HG03097 (cell line): ENCODE data around the gene IL1F10.

Source experiments
- ATAC-seq: cut with Tn5 transposase; IDR thresholded peaks from one replicate; pipeline ENCODE4 v1.9.1; 2021; ENCODE audit not compliant: unreplicated experiment, low FRiP score

Gene IL1F10, protein sequence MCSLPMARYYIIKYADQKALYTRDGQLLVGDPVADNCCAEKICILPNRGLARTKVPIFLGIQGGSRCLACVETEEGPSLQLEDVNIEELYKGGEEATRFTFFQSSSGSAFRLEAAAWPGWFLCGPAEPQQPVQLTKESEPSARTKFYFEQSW

DNA sequence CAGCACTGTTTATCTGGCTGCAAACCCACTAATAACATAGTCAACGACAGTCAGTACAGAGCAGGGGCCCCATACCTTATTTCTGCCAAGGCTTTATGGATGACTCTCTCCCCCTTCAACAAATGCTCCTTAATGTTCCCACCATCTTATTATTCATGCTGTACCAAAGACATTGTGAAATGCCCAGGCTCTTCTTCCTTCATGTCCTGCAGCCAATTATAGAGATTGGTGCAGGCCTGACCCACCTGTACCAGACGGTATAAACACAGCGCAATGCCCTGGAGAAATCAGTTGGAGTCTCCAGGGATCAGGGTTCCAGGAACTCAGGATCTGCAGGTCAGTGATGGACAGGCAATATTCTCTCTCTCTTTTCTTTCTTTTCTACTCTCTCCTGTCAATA is at the start of gene IL1F10:
IL1F10 (plus strand) TSS at position 290 of the 400 bp plus-strand sequence. CDS start 4,769 bp downstream, outside the sequence.
- no peak for ATAC-seq

DNA sequence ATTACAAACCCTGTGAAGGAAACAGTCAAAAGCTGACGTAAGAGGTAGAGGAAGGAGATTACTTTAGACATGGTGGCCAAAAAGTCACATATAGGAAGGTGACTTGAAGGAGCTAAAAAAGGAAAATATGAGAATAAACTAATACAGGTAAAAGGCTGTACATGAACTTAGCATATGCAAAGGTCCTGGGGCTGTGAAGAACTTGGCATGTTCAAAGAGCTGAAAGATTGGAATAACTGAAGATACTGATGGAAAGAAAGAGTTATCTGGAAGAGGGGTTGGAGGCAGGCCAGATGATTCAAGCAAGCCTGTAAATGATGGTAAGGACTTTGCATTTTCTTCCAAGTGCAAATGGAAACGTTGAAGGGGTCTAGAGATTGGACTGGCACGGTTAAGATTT is 49.3 kb upstream of the IL1F10 start:
- no peak for ATAC-seq

DNA sequence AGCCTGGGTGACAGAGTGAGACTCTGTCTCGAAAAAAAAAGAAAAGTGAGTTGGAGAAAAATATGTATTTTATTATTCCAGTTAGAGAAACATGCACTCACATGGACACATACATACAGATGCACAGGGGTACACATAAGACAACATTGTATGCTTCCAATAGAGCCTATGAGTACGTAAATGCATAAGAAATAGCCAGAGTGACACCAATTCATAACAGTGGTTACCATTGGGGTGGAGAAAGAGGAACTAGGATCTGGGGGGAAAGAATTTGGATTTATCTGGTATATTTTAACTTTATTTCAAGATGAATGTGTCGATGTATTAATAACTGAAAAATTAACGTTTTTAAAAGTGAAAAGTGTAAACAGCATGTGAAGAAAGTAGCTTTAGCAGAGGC is 46.5 kb upstream of the IL1F10 start:
- no peak for ATAC-seq

DNA sequence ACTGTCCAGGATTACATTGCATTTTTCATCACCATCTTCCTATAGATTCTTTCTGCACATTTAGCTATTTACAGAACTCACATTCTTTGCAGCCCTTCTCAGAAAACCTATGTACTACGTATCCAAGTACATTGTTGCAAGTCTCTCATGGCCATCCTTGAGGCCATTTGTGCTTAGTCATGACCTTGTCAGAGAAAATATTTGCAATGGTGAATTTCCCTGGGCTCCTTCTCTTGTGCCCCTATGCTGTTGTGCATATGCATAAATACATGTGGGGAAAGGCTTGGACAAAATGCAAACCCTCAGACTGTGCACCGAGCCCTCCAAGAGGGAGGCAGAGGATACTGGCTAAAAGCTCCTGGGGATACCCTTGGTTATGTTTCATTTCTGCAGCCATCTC is 43.0 kb upstream of the IL1F10 start:
- ATAC-seq = no peak

DNA sequence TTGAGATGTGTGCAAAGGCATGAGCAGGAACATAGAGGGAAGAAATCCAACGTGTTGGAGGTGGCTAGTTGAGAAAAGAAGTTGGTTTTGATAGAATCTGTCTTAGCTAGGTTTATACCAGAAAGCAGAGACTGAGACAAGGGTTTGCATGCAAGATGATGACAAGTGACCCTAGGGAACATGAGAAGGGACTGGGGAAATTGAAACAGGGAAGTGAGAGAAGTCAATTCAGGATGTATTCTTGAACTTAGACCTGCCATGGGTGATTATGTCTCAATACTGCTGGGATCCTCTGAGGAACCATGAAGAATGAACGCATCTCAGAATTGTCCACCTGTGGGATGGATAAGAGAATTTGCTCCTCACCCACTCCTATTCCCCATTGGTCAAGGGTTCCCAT is 42.0 kb upstream of the IL1F10 start:
- no peak for ATAC-seq

DNA sequence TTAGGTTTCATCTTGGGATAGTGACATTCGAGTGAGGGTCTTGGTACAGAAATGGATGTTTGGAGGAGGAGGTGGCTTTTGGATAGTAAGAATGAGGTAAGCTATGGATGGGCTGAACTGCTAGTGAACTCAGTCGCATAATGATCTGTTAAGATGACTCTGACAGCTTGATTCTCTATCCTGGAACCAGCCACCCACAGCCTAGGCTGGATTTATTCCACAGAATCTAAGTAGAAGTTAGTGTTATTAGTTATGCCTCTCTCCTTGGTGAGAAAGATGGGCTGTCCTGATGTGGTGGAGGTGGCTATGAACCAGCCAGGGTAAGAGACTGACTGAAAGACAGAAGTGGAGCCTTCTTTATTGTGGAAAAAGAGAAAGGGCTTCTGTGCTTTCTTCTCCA is 40.1 kb upstream of the IL1F10 start:
- no peak for ATAC-seq

DNA sequence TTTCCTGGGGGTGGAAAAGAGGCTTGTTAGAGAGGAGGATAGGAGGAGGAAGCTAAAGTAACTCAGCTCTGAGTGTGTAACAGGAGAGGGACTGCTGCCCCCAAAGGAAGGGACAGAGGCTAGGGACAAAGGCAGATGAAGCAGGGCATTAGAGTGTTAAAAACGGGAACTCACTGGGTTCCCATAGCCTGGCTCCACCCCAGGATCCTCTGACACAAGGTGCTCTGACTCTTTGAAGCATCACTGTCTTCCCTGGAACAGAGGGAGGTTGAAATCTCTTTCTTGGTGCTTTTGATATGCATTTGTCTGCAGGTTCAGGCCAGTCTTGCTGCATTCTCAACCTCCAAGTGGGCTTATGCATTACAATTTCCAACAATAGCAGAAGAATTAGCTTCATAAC is 39.7 kb upstream of the IL1F10 start:
- ATAC-seq = no peak

DNA sequence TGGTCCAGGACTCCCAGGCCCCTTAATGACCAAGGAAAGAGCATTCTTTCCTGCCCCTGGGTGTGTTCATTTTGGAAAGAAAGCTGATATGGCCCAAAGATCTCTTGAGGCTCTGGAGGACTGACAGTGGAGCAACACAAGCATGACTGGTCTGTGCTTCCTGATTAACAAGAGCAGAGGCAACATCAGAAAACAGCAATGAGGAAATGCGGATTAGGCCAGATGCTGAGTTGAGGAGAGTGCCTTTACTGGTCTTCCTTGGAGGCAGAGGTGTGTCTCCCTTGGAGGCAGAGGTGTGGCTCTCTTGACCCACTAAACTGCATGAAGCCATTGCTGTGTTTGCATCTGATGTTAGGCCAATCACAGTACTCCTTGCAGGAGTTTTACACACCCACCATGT is 35.0 kb upstream of the IL1F10 start:
- no peak for ATAC-seq

DNA sequence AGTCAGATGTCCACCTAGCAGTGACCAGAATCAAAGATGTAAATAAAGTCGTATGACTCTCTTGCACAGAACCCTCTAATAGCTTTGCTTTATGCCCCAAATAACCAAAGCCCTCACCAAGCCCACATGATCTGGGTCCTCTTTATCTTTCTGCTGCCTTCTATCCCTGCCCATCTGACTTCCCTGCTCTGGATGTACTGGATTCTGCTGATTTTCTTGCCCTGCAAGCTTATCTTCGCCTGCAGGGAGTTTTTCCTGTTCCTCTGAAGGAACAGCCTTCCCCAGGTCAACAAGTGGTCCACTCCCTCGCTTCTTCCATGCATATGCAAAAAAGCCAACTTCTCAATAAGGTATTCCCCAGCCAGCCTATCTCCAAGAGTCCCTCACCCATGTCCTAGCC is 33.8 kb upstream of the IL1F10 start:
- ATAC-seq = no peak

DNA sequence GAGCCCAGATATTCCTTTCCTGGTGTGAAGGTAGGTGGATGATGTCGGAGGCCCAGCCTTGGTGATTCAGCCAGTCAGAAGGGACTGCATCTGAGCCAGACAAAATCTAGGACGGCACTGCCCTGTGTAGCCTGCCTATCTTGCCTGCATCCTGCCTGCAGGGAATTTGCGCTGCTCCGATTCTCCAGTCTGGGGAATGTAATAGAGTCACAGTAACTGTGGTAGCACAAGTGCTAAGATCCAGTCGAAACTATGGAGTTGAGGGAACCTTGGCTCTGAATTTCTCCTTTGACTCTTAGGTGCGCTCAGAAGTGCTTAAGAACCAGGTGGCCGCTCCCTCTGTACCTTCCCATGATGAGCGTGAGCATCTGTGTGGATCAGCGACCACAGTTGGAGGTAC is 31.0 kb upstream of the IL1F10 start:
- no peak for ATAC-seq

DNA sequence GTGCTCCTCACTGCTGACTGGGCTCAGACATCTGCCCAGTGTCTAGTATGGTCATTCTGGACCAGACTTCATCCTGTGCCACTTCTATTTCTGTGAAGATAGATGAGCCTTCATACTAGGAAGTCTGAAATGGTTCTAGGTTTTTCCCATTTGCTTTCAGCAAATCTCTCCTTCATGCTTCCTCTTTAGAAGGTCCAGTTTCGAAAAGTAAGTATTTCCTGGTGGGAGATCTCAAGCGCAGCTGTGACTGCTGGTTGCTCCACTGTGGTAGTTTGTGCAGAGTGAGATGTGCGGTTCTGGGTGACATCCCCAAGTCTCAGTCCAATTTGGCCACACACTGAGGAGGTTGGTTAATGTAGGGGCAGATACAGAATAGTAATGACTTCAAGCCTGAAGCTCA is 29.5 kb upstream of the IL1F10 start:
- no peak for ATAC-seq

DNA sequence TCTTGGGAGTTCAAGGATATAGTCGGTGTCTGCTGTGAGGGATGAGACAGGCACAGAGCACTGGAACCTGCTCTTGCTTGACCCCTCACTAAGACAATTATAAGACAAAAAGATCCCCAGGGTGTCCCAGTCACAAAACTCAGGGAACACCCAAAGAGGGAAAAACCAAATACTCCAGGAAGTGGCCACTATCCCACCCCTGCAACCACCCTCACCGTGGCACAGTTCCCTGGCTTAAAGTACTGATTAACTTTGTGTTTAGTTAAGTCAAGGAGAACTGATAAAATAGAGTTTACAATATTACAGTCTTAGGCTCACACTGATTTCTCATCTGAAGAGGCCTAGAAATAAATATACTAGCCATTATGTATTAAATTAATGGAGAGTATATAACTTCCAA is 28.6 kb upstream of the IL1F10 start:
- no peak for ATAC-seq

DNA sequence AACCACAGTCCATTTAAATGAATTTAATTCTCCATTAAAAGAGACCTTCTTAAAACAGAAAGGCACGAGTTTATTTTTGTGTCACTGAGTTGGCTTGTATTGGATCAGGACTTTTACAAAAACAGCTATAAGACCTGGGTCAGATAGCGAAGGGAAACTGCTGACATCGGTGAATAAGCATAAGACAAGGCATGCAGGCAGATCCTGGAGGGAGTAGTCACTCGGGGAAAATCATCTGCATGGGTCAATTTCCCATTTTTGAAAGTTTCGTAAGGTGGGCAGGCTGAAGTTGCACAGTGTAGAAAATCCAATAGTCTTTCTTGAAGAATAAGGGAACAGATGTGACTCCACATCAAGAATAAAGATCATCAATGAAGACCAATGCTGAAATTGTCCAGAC is 28.1 kb upstream of the IL1F10 start:
- ATAC-seq = no peak

DNA sequence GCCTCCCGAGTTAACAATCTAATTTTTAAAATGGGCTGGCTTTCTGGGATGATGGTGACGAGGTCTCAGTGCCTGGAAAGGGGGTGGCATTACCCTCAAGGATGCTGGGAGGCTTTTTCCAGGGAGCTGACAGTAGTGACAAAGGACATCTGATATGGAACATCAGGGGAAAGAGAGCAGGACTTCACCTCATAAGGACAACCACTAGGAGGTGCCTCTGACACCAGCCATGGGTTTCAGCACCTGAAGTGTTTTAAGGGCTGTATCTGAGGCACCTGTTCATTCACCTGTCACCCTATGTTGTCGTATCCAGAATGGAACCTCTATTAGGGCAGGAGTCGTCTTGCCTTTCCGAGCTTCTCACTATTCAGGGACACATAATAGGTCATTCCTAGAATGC is 25.9 kb upstream of the IL1F10 start:
- ATAC-seq = no peak

DNA sequence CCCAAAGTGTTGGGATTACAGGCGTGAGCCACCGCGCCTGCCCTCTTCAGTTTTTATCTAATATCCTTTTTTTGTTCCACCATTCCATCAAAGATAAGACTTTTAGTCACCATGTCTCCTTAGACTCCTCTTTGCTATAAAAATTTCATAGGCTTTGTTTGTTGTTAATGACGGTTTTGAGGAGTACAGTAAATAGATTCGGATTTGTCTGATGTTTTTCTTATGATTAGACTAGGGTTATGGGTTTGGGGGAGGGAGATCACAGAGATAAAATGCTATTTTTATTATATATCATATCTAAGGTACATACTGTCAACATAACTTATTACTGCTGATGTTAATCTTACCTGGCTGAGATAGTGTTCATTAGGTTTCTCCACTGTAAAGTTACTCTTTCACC is 21.3 kb upstream of the IL1F10 start:
- no peak for ATAC-seq

DNA sequence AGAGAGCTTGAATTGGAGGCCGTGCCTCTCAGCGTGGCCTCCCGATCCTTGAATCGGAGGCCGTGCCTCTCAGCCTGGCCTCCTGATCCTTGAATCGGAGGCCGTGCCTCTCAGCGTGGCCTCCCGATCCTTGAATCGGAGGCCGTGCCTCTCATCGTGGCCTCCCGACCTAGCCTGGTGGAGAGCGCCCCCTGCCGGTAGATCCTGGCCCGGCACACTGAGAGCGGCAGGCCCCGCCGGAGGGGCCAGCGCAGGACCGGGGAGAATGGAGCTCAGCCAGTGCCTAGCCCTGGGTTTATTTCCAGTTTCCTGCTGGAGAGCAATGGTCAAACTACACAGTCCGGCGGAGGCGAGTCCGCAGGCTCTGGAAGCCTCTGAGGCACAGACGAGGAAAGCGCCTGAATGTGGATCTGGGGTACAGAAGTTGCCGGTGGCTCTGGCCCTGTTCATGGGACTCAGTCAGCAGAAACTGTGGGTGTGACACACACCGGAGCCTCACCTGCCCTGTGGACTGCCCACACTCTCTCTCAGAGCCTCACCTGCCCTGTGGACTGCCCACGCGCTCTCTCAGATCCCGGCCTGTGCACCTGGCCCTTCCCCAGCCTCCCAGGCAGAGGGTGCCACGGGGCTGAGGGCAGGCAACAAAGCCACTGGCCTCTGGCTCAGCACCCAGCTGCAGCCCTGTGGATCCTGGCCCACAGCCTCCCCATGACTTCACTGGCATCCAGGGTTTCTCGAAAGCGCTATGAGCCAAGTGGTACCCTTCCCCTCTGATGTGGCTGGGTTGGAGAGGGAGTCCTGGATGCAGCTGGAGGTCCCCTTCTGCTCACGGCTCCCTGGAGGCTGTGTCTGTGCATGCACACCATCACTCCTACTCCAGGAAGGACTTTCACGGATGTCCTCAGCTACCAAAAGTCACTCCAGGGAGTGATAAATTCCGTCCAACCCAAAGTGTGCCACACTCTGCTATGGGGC is 16.6 kb upstream of the IL1F10 start:
- no peak for ATAC-seq

DNA sequence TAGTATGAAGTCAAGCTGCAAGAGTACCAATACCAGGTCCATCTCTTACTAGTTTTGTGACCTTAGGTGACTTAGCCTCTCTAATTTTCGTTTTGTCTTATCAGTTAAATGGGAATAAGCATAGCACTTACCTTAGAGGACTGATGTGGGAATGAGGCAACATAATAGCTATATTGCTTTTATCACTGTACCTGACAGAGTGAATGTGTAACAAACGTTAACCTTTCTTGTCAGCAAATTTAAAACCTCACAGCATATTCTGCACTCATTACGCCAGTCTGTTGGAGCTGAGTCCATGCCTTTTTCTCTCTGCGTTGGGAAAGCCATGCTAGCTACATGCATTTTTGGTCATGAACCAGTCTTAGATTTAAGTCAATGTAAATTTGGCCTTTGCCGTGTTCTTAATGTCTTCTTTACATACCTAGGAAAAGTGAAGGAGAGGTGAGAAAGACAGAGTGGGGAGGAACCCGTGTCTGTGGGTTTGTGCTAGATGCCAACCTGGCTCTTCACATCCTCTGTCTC is 15.3 kb upstream of the IL1F10 start, which contains the start of gene IL36B:
IL36B (minus strand) TSS at position 472 of the 522 bp plus-strand sequence.
- no peak for ATAC-seq

DNA sequence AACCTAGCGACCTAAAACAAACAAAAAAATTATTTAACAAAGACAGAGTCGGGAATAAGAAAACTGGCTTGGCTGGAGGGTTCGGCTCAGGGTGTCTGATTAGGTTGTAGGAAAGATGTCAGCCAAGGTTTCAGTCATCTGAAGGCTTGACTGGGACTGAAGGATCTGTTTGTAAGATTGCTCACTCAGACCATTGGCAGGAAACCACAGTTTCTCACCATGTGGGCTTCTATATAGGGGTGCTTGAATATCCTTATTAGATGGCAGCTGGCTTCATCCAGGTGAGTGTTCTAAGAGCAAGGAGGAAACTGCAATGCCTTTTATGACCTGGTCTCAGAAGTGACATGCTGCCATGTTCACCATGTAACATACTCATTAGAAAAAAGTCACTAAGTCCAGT is 14.1 kb upstream of the IL1F10 start:
- no peak for ATAC-seq

DNA sequence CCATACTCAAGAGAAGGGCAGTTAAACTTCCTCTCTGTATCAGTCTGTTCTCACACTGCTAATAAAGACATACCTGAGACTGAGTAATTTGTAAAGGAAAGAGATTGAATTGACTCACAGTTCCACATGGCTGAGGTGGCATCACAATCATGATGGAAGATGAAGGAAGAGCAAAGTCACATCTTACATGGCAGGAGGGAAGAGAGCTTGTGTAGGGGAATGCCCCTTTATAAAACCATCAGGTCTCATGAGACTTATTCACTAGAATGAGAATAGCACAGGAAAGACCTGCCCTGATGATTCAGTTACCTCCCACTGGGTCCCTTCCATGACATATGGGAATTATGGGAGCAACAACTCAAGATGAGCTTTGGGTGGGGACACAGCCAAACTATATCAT is 13.7 kb upstream of the IL1F10 start:
- no peak for ATAC-seq

DNA sequence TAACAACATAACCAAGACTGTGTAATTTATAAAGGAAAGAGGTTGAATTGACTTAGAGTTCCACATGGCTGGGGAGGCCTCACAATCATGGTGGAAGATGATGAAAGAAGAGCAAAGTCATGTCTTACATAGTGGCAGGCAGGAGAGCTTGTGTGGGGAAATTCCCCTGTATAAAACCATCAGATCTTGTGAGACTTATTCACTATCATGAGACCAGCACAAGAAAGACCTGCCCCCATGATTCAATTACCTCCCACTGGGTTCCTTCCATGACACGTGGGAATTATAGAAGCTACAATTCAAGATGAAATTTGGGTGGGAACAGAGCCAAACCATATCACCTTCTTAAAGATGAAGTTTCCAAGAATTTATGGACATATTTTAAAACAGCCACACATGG is 11.2 kb upstream of the IL1F10 start:
- no peak for ATAC-seq

DNA sequence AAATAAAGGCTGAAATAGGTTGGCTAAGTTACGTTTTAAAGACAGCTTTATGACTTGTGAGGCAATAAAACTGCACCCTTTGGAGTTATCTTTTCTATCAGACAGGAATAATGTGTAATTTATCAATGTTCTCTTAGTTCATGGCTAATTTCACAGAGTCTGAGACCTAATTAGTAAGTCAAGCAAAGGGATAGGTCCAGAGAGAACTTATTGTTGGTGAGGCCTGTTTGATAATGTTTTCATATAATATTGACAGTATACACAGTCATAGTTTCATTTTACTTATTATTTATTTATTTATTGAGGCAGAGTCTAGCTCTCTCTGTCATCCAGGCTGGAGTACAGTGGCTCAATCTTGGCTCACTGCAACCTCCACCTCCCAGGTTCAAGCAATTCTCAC is 10.7 kb upstream of the IL1F10 start:
- no peak for ATAC-seq
